MCF 10A (cell line): Measurements from ENCODE around the gene LRPAP1. TPM values are rescaled to one million over a fixed set of nuclear protein-coding genes. Genes with fewer than 3 reads are reported as not detected.

ENCODE experiments used
- BruUV-seq: library from RNA; stranded (reverse); fragments of 400-500 nt; replicated peaks from 2 replicates; lab custom pipeline; 2021; lab: Mats Ljungman, UMichigan
- CTCF ChIA-PET: fragments of 300-600 bp; sonication (Branson Sonifier 250); formaldehyde crosslinking; extraction: SDS; loops from one replicate; lab custom pipeline; 2021; ENCODE audit warnings: antibody characterized with exemption, inconsistent platforms; lab: Yijun Ruan, JAX
- POLR2A ChIA-PET: fragments of 300-600, 350-650 bp; sonication (Branson Sonifier 250); formaldehyde crosslinking; extraction: SDS; loops from one replicate; lab custom pipeline; 2020; ENCODE audit warnings: antibody characterized with exemption, inconsistent platforms; lab: Yijun Ruan, JAX
- DNase-seq: peaks from one replicate; pipeline ENCODE4 v3.0.0-alpha.2; 2018; ENCODE audit not compliant: unreplicated experiment
- H3K27ac Mint-ChIP-seq: one replicate; pipeline ENCODE4 v1.8.0; 2022; ENCODE audit warnings: mild to moderate bottlenecking, low read depth, mixed read lengths; ENCODE audit not compliant: unreplicated experiment
- H3K27me3 Mint-ChIP-seq: one replicate; pipeline ENCODE4 v1.8.0; 2022; ENCODE audit warnings: mixed read lengths; ENCODE audit not compliant: insufficient read depth, unreplicated experiment
- H3K36me3 Mint-ChIP-seq: one replicate; pipeline ENCODE4 v1.8.0; 2022; ENCODE audit warnings: mild to moderate bottlenecking, moderate library complexity, mixed read lengths; ENCODE audit not compliant: insufficient read depth, unreplicated experiment
- H3K4me1 Mint-ChIP-seq: one replicate; pipeline ENCODE4 v1.8.0; 2022; ENCODE audit warnings: mixed read lengths; ENCODE audit not compliant: insufficient read depth, unreplicated experiment
- H3K4me3 Mint-ChIP-seq: one replicate; pipeline ENCODE4 v1.8.0; 2022; ENCODE audit warnings: mild to moderate bottlenecking, moderate library complexity, mixed read lengths; ENCODE audit not compliant: unreplicated experiment
- H3K9me3 Mint-ChIP-seq: one replicate; pipeline ENCODE4 v1.8.0; 2022; ENCODE audit warnings: mixed read lengths; ENCODE audit not compliant: unreplicated experiment
- CTCF ChIP-seq: fragments of 200-600 bp; IDR thresholded peaks from one replicate; pipeline ENCODE4 v1.8.0; 2022; ENCODE audit warnings: antibody characterized with exemption, mild to moderate bottlenecking; ENCODE audit not compliant: unreplicated experiment
- intact Hi-C: fragments of 100-400 bp; cut with micrococcal nuclease; formaldehyde crosslinking; loops from 2 replicates; pipeline ENCODE4 v1.14.1; 2022
- total RNA-seq: library from RNA; stranded (reverse); gene quantifications from 2 replicates; pipeline ENCODE4 v1.2.3, GENCODE V29; 2022

The LRPAP1 gene
- total RNA-seq, 1 experiment from 2014 or later: 93.6 TPM

- Mint-ChIP-seq H3K36me3 (peaks cover 6% of the 10 kb centered on the region), H3K27me3 (no peaks in the 10 kb centered on the region), H3K27ac (no peak overlapping the region), H3K9me3 (no peaks in the 10 kb centered on the region), H3K4me3 (no peak overlapping the region), H3K4me1 (no peaks in the 10 kb centered on the region)
- no peak for DNase-seq
- no peak for TF ChIP-seq CTCF
- intact Hi-C loops: no loop called here
- ChIA-PET CTCF (no interaction called here), POLR2A (interaction anchor here (1.1 kb wide), 1 partner anchor 56 kb away, joined by 3 read pairs; no protein-coding TSS in a partner anchor)
- no TSS peak for BruUV-seq
These were observed 35.1 kb downstream of the LRPAP1 start for GRCh38 chr4:3497095-3497494.

GRCh38 chr4:3496021-3496420, 36.2 kb downstream of the LRPAP1 start:
- Mint-ChIP-seq H3K27me3 (no peaks in the 10 kb centered on the region), H3K36me3 (peaks cover 6% of the 10 kb centered on the region), H3K27ac (no peak overlapping the region), H3K4me3 (no peak overlapping the region), H3K9me3 (no peaks in the 10 kb centered on the region), H3K4me1 (no peaks in the 10 kb centered on the region)
- BruUV-seq: no TSS peak
- intact Hi-C loops: no loop called here
- CTCF ChIA-PET: interaction anchor here (0.7 kb wide), 1 partner anchor 52 kb away, joined by 3 read pairs; no protein-coding TSS in a partner anchor
- POLR2A ChIA-PET: interaction anchor here (0.9 to 1.1 kb wide), 2 partner anchors 19 to 55 kb away, joined by 3 read pairs; no protein-coding TSS in a partner anchor
- no peak for DNase-seq
- no peak for TF ChIP-seq CTCF

GRCh38 chr4:3495204-3495975, 36.8 kb downstream of the LRPAP1 start:
- ChIA-PET CTCF (interaction anchor here (0.7 kb wide), 1 partner anchor 52 kb away, joined by 3 read pairs; no protein-coding TSS in a partner anchor), POLR2A (interaction anchor here (0.9 kb wide), 1 partner anchor 20 kb away, joined by 3 read pairs; no protein-coding TSS in a partner anchor)
- no TSS peak for BruUV-seq
- Mint-ChIP-seq H3K27me3 (no peaks in the 10 kb centered on the region), H3K9me3 (no peaks in the 10 kb centered on the region), H3K27ac (no peak overlapping the region), H3K4me3 (no peak overlapping the region), H3K4me1 (no peaks in the 10 kb centered on the region), H3K36me3 (peaks cover 2% of the 10 kb centered on the region)
- TF ChIP-seq CTCF: no peak
- intact Hi-C loops: no loop called here
- DNase-seq: no peak

GRCh38 chr4:3494462-3494871, 37.8 kb downstream of the LRPAP1 start:
- ChIA-PET POLR2A (no interaction called here), CTCF (interaction anchor here (0.5 kb wide), 1 partner anchor 14 kb away, joined by 4 read pairs; no protein-coding TSS in a partner anchor)
- peaks cover 5% of the 10 kb centered on the region for H3K36me3 Mint-ChIP-seq
- intact Hi-C loops: no loop called here
- H3K4me3 Mint-ChIP-seq: no peak overlapping the region
- DNase-seq: no peak
- no peak for TF ChIP-seq CTCF
- no peaks in the 10 kb centered on the region for H3K9me3 Mint-ChIP-seq
- no peaks in the 10 kb centered on the region for H3K27me3 Mint-ChIP-seq
- H3K27ac Mint-ChIP-seq: no peak overlapping the region
- no TSS peak for BruUV-seq
- no peaks in the 10 kb centered on the region for H3K4me1 Mint-ChIP-seq
